ENCODE results near the gene BCL7B.
A peak's percentile ranks its signal among the peaks of the same experiment; 100 is the strongest.

DNA sequence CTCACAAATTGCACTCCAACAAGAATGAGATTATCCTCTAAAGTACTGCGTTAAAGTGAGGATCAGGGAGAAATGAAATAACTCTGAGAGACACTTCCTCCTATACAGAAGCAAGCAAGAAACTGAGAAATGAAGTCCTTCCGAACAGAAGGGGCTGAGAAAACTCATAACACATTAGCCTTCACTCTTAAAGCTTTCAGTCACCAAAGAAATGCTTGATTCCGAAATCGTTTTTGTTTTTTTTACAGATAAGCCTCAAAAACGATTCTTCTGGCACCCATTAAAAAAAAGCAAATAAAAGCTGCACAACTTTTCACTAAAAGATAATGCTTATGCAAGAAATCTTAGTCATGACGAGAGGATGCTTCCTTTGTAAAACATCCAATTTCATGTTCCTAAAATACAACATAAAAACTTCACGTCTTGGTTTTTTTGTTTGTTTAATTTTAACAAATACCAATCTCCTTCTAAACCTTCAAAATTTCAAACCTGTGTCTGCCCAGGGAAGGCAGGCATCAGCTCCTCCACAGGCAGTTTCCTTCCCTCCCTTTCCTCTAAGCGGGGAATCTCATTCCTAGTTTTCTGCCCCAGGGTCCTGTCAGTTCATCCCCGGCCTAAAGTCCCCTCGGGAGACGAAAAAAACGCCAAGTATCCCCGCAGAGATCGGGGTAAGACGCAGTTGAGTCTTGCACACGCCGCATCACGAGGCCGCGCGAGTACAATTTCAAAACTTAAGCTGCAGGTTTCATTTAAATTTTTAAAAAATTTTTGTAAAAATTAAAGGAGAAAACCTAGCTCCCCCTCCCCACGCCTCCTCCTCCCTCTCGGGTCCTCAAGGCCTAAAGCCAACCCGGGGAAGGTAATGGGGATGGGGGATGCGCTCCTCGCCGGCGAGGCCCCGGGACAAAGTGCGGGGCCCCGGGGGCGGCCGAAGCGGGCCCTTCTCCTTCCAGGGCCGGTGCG lies 36.5 kb downstream of the BCL7B start:
- TF ChIP-seq POLR2A (IDR thresholded peaks at IDR 0.05; ENCODE audit: low read depth, low read length) (no peak), RAD21 (IDR thresholded peaks at IDR 0.05; ENCODE audit: low read length) (no peak), BHLHE40 (IDR thresholded peaks at IDR 0.05; ENCODE audit: low read depth, low read length) (no peak), MAFK (IDR thresholded peaks at IDR 0.05; ENCODE audit: low read depth, low read length) (no peak), RFX5 (IDR thresholded peaks at IDR 0.05; ENCODE audit: low read depth, low read length) (no peak), SMC3 (IDR thresholded peaks at IDR 0.05; ENCODE audit: low read depth, low read length) (no peak), MAZ (IDR thresholded peaks at IDR 0.05; ENCODE audit: borderline replicate concordance, low read depth, low read length) (no peak), CEBPB (IDR thresholded peaks at IDR 0.05; ENCODE audit: low read depth, low read length) (peak; percentile 56)
- TF ChIP-seq, protein P1, sequence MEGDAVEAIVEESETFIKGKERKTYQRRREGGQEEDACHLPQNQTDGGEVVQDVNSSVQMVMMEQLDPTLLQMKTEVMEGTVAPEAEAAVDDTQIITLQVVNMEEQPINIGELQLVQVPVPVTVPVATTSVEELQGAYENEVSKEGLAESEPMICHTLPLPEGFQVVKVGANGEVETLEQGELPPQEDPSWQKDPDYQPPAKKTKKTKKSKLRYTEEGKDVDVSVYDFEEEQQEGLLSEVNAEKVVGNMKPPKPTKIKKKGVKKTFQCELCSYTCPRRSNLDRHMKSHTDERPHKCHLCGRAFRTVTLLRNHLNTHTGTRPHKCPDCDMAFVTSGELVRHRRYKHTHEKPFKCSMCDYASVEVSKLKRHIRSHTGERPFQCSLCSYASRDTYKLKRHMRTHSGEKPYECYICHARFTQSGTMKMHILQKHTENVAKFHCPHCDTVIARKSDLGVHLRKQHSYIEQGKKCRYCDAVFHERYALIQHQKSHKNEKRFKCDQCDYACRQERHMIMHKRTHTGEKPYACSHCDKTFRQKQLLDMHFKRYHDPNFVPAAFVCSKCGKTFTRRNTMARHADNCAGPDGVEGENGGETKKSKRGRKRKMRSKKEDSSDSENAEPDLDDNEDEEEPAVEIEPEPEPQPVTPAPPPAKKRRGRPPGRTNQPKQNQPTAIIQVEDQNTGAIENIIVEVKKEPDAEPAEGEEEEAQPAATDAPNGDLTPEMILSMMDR (conservative IDR thresholded peaks at IDR 0.05; ENCODE audit: low read depth, low read length) = no peak
